Trophoblast cell (in vitro differentiated cells and primary cell): ENCODE results near the gene SLC38A8.

Experiments
- DNase-seq, 2 donors: peaks; one replicate each; pipeline ENCODE4 v3.0.0-alpha.2; 2016
- H2AFZ ChIP-seq: 2 replicates; pipeline ENCODE4 v1.6.1; 2013; ENCODE audit warnings: low read length, moderate library complexity, mild to moderate bottlenecking; ENCODE audit not compliant: insufficient read depth, poor library complexity
- H2AK5ac ChIP-seq: 2 replicates; pipeline ENCODE4 v1.6.1; 2013; ENCODE audit warnings: mild to moderate bottlenecking, low read length
- H2BK120ac ChIP-seq: 2 replicates; pipeline ENCODE4 v1.6.1; 2013; ENCODE audit warnings: low read length, mild to moderate bottlenecking, moderate library complexity; ENCODE audit not compliant: insufficient read depth, poor library complexity
- H2BK12ac ChIP-seq: 2 replicates; pipeline ENCODE4 v1.6.1; 2013; ENCODE audit warnings: mild to moderate bottlenecking, low read length, moderate library complexity
- H2BK5ac ChIP-seq: 2 replicates; pipeline ENCODE4 v1.6.1; 2013; ENCODE audit warnings: low read length, low read depth, moderate library complexity, mild to moderate bottlenecking; ENCODE audit not compliant: poor library complexity
- H3K14ac ChIP-seq: 2 replicates; pipeline ENCODE4 v1.6.1; 2013; ENCODE audit warnings: mild to moderate bottlenecking, low read length
- H3K18ac ChIP-seq: 2 replicates; pipeline ENCODE4 v1.6.1; 2013; ENCODE audit warnings: mild to moderate bottlenecking, low read length
- H3K23ac ChIP-seq: 2 replicates; pipeline ENCODE4 v1.6.1; 2013; ENCODE audit warnings: low read length
- H3K27ac ChIP-seq: 2 replicates; pipeline ENCODE4 v1.5.1; 2013; ENCODE audit warnings: low read depth, mild to moderate bottlenecking, inconsistent platforms, low read length, moderate library complexity
- H3K27me3 ChIP-seq: 2 replicates; pipeline ENCODE4 v1.6.1; 2013; ENCODE audit warnings: inconsistent platforms, mild to moderate bottlenecking, low read length, moderate library complexity; ENCODE audit not compliant: insufficient read depth
- H3K36me3 ChIP-seq, 2 experiments: 1 replicate in 1 of 2; 2 replicates in 1 of 2; pipeline ENCODE4 v1.6.1; 2013; ENCODE audit warnings: low read length in 2 of 2, mild to moderate bottlenecking in 2 of 2, moderate library complexity in 1 of 2; ENCODE audit not compliant: insufficient read depth in 2 of 2, control insufficient read depth in 1 of 2
- H3K4ac ChIP-seq: 2 replicates; pipeline ENCODE4 v1.6.1; 2013; ENCODE audit warnings: low read depth, mild to moderate bottlenecking, low read length, moderate library complexity
- H3K4me1 ChIP-seq, 2 experiments: 1 replicate in 1 of 2; 2 replicates in 1 of 2; pipeline ENCODE4 v1.6.1; 2013; ENCODE audit warnings: low read length in 2 of 2, mild to moderate bottlenecking in 2 of 2, moderate library complexity in 1 of 2; ENCODE audit not compliant: insufficient read depth in 2 of 2, control insufficient read depth in 1 of 2
- H3K4me2 ChIP-seq: 2 replicates; pipeline ENCODE4 v1.6.1; 2013; ENCODE audit warnings: inconsistent platforms, mild to moderate bottlenecking, low read length, moderate library complexity
- H3K4me3 ChIP-seq: 2 replicates; pipeline ENCODE4 v1.5.1; 2013; ENCODE audit warnings: mild to moderate bottlenecking, low read depth, low read length, inconsistent platforms
- H3K79me1 ChIP-seq: one replicate; pipeline ENCODE4 v1.6.1; 2013; ENCODE audit warnings: low read length
- H3K79me2 ChIP-seq: 2 replicates; pipeline ENCODE4 v1.6.1; 2013; ENCODE audit warnings: low read length, mild to moderate bottlenecking; ENCODE audit not compliant: control insufficient read depth, insufficient read depth, poor library complexity
- H3K9ac ChIP-seq: 2 replicates; pipeline ENCODE4 v1.6.1; 2013; ENCODE audit warnings: mild to moderate bottlenecking, low read length
- H3K9me3 ChIP-seq: 2 replicates; pipeline ENCODE4 v1.6.1; 2013; ENCODE audit warnings: low read depth, mild to moderate bottlenecking, control low read depth, inconsistent platforms, low read length; ENCODE audit not compliant: insufficient read depth
- H4K12ac ChIP-seq: 2 replicates; pipeline ENCODE4 v1.6.1; 2013; ENCODE audit warnings: low read depth, mild to moderate bottlenecking, low read length, moderate library complexity
- H4K8ac ChIP-seq: 2 replicates; pipeline ENCODE4 v1.6.1; 2013; ENCODE audit warnings: low read depth, mild to moderate bottlenecking, low read length, moderate library complexity
- H4K91ac ChIP-seq: one replicate; pipeline ENCODE4 v1.6.1; 2013; ENCODE audit warnings: low read depth, mild to moderate bottlenecking, low read length, moderate library complexity
- WGBS: extraction: QIAGEN DNeasy Blood & Tissue Kit; methylation state at CpG from one replicate; pipeline ENCODE4 v1.1.7; 2013; ENCODE audit warnings: missing lambda C conversion rate; ENCODE audit not compliant: insufficient read length, insufficient coverage; ENCODE audit errors: extremely low coverage; 5-methylcytosine and 5-hydroxymethylcytosine counted together

The SLC38A8 gene

DNA sequence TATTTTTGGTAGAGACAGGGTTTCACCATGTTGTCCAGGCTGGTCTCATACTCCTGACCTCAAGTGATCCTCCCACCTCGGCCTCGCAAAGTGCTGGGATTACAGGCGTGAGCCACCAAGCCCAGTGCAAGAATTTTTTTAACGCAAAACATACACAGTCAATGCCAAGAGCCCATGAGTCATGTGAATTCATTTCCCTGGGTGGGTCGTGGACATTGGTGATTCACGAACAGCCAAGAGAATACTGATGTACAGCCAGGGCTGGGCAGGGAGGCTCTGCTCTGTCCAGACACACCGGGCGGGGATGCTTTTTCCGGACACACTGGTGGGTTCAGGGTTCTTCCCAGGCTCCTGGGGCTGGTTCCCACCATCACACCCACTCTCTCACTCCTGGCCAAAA lies 17.7 kb downstream of the SLC38A8 start:
- no peak overlapping the region for H3K4me3 ChIP-seq
- WGBS: no CpG with 5 or more reads among the region's 9 CpGs

DNA sequence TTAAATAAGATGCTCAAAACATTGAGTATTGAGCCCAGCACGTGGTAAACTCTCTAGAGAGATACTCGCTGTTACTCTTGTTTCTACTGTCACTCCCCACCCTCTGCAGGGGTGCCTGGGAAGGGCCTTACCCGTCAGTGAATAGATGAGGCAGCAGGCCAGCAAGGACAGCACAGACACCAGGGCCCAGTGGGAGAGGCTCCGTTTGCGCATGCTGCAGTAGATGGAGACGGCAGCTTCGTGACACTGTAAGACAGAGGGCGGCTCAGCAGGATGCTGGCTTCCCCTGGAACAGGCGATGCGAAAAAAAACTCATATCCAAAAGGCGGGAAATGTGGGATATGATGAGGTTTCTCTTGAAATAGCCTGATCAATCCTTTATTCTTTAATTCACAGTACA lies 20.0 kb downstream of the SLC38A8 start:
- H3K14ac ChIP-seq: no peak overlapping the region
- H2AFZ ChIP-seq: no peak overlapping the region
- WGBS: no CpG with 5 or more reads among the region's 11 CpGs
- H4K8ac ChIP-seq: no peak overlapping the region
- peaks cover 0 to 3% of the 10 kb centered on the region in 2 experiments for H3K4me1 ChIP-seq
- no peak overlapping the region for H3K27ac ChIP-seq
- peaks cover 18% of the 10 kb centered on the region for H3K9me3 ChIP-seq
- no peaks in the 10 kb centered on the region for H3K79me1 ChIP-seq
- H3K9ac ChIP-seq: no peak overlapping the region
- no peak overlapping the region for H4K12ac ChIP-seq
- H3K4me3 ChIP-seq: no peak overlapping the region
- H3K23ac ChIP-seq: no peak overlapping the region
- H3K4ac ChIP-seq: no peak overlapping the region
- H3K79me2 ChIP-seq: no peaks in the 10 kb centered on the region
- no peak overlapping the region for H2BK120ac ChIP-seq
- H3K36me3 ChIP-seq: no peaks in the 10 kb centered on the region
- H4K91ac ChIP-seq: no peak overlapping the region
- no peak overlapping the region for H3K4me2 ChIP-seq
- no peak overlapping the region for H2BK5ac ChIP-seq
- no peak overlapping the region for H2BK12ac ChIP-seq
- DNase-seq: no peak
- no peaks in the 10 kb centered on the region for H3K27me3 ChIP-seq
- no peak overlapping the region for H3K18ac ChIP-seq
- H2AK5ac ChIP-seq: no peak overlapping the region

More for the DNA sequence above, 17.7 kb downstream of the SLC38A8 start:
- peaks cover 0 to 3% of the 10 kb centered on the region in 2 experiments for H3K4me1 ChIP-seq
- H3K9me3 ChIP-seq: peaks cover 15% of the 10 kb centered on the region
- no peaks in the 10 kb centered on the region for H3K79me1 ChIP-seq
- no peak overlapping the region for H3K27ac ChIP-seq
- no peak for DNase-seq
- H2AK5ac ChIP-seq: no peak overlapping the region
- no peak overlapping the region for H3K4me2 ChIP-seq
- H2BK5ac ChIP-seq: no peak overlapping the region
- no peak overlapping the region for H2BK120ac ChIP-seq
- H2BK12ac ChIP-seq: no peak overlapping the region
- no peak overlapping the region for H3K18ac ChIP-seq
- H4K91ac ChIP-seq: no peak overlapping the region
- no peak overlapping the region for H3K14ac ChIP-seq
- H3K9ac ChIP-seq: no peak overlapping the region
- no peak overlapping the region for H4K12ac ChIP-seq
- no peak overlapping the region for H2AFZ ChIP-seq
- no peaks in the 10 kb centered on the region for H3K36me3 ChIP-seq
- H3K27me3 ChIP-seq: no peaks in the 10 kb centered on the region
- no peak overlapping the region for H3K4ac ChIP-seq
- H3K79me2 ChIP-seq: no peaks in the 10 kb centered on the region
- no peak overlapping the region for H4K8ac ChIP-seq
- H3K23ac ChIP-seq: no peak overlapping the region

DNA sequence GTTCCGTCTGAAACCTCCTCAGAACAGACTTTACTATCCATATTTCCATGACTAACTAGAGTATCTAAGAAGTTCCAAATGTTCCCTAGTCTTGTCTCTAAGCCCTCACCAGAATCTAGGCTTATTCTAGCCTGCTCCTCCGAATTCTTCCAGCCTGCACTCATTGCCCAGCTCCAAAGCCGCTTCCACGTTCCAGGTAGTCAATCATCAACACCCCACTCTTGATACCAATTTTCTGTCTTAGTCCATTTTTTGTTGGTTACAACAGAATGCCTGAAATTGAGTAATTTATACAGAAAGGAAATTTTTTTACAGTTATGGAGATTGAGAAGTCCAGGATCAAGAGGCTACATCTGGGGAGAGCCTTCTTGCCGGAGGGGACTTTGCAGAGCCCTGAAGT lies 21.1 kb downstream of the SLC38A8 start:
- no peak overlapping the region for H3K4me3 ChIP-seq
- WGBS: no CpG with 5 or more reads among the region's 5 CpGs
- H3K9me3 ChIP-seq: peaks cover 18% of the 10 kb centered on the region

DNA sequence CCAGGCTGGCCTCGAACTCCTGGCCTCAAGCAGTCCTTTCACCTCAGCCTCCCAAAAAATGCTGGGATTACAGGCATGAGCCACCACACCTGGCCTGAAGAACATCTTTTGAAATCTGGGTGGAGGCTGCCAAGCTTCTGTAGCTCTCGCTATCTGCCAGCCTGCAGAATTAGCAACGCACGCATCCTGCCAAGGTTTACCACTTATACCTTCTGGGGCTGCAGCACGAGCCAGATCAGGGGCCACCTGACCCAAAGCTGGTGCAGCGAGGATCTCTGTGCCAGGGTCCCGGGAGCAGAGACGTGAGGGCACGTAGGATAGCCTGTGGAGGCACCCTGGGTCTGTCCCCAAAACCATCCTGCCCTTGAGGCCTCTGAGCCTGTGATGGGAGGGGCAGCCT lies 22.2 kb downstream of the SLC38A8 start:
- Histone ChIP-seq H2AK5ac (no peak overlapping the region), H3K27me3 (no peaks in the 10 kb centered on the region), H2BK12ac (no peak overlapping the region), H2BK120ac (no peak overlapping the region), H3K18ac (no peak overlapping the region), H4K8ac (no peak overlapping the region), H3K23ac (no peak overlapping the region), H3K36me3 (no peaks in the 10 kb centered on the region), H4K12ac (no peak overlapping the region), H3K79me1 (no peaks in the 10 kb centered on the region), H3K4me3 (no peak overlapping the region), H2AFZ (no peak overlapping the region), H3K4me2 (no peak overlapping the region), H3K4ac (no peak overlapping the region), H3K9me3 (peaks cover 16% of the 10 kb centered on the region), H2BK5ac (no peak overlapping the region), H3K4me1 (no peaks in the 10 kb centered on the region), H3K14ac (no peak overlapping the region), H3K79me2 (no peaks in the 10 kb centered on the region), H4K91ac (no peak overlapping the region), H3K9ac (no peak overlapping the region), H3K27ac (no peak overlapping the region)
- DNase-seq: no peak
- no CpG with 5 or more reads among the region's 9 CpGs for WGBS

More for the DNA sequence above, 21.1 kb downstream of the SLC38A8 start:
- no peak overlapping the region for H2BK12ac ChIP-seq
- no peak for DNase-seq
- no peak overlapping the region for H4K8ac ChIP-seq
- no peak overlapping the region for H3K14ac ChIP-seq
- no peaks in the 10 kb centered on the region for H3K79me1 ChIP-seq
- peaks cover 0 to 2% of the 10 kb centered on the region in 2 experiments for H3K4me1 ChIP-seq
- no peak overlapping the region for H3K27ac ChIP-seq
- no peak overlapping the region for H4K12ac ChIP-seq
- no peak overlapping the region for H4K91ac ChIP-seq
- no peaks in the 10 kb centered on the region for H3K27me3 ChIP-seq
- no peaks in the 10 kb centered on the region for H3K79me2 ChIP-seq
- H3K36me3 ChIP-seq: no peaks in the 10 kb centered on the region
- no peak overlapping the region for H3K4me2 ChIP-seq
- H3K18ac ChIP-seq: no peak overlapping the region
- no peak overlapping the region for H2BK120ac ChIP-seq
- no peak overlapping the region for H3K9ac ChIP-seq
- no peak overlapping the region for H2AFZ ChIP-seq
- H3K4ac ChIP-seq: no peak overlapping the region
- H2BK5ac ChIP-seq: no peak overlapping the region
- no peak overlapping the region for H2AK5ac ChIP-seq
- H3K23ac ChIP-seq: no peak overlapping the region
